Left colon (tissue), 2 donors: ENCODE data around the gene RNF32. TPM values are rescaled to one million over a fixed set of nuclear protein-coding genes. Genes with fewer than 3 reads are reported as not detected.
A peak's percentile ranks its signal among the peaks of the same experiment; 100 is the strongest.
"Not testable (repeated sequence)": the region's sequence is repeated elsewhere in the genome, so short reads cannot be mapped to it uniquely, and the experiment has no call there.

Experiments
- ATAC-seq: fragments of 200-7000 bp; cut with Tn5 transposase; one replicate; pipeline ENCODE4 v1.9.1; 2020; ENCODE audit warnings: mild to moderate bottlenecking, moderate library complexity
- DNase-seq, 2 donors: peaks; one replicate each; pipeline ENCODE4 v3.0.0-alpha.2; 2020
- intact Hi-C, 2 donors: fragments of 100-400 bp; cut with DNase I in 1 of 2; cut with micrococcal nuclease in 1 of 2; formaldehyde crosslinking; loops; one replicate each; pipeline versions ENCODE4 v1.11.2 to v1.14.0; 2022; cut with DNase I, micrococcal nuclease
- total RNA-seq, 2 donors: library from RNA; stranded (reverse); fragmentation: NEBNext Ultra II Directional; extraction: Animal tissue kit (Norgen Biotek cat#: 25700); gene quantifications; one replicate each; pipeline ENCODE4 v1.2.1, GENCODE V29; 2021
- donor health status: DM: no; HTN: no; CAD: no.
- donor health status: DM: yes; HTN: yes; CAD: no.

Gene RNF32
- total RNA-seq, 2 donors from 2014 or later: 2.8 to 3.6 TPM

- DNase-seq, intact Hi-C loops, ATAC-seq: not testable (repeated sequence)
Observed at GRCh38 chr7:156701787-156702186, 61.2 kb downstream of the RNF32 start.

- ATAC-seq: no peak
- no peak for DNase-seq
- intact Hi-C loops: no loop called here
Observed at GRCh38 chr7:156702399-156702798, 61.8 kb downstream of the RNF32 start.

- DNase-seq (no peak), ATAC-seq (no peak)
- intact Hi-C loops: no loop called here
Observed at GRCh38 chr7:156703209-156703608, 62.6 kb downstream of the RNF32 start.

GRCh38 chr7:156703773-156704482, 63.4 kb downstream of the RNF32 start:
- intact Hi-C loops: no loop called here
- DNase-seq: no peak
- ATAC-seq: no peak

GRCh38 chr7:156722043-156722826, 81.7 kb downstream of the RNF32 start:
- intact Hi-C loops: no loop called here
- DNase-seq (no peak), ATAC-seq (no peak)

GRCh38 chr7:156725073-156725472, 84.5 kb downstream of the RNF32 start:
- peak; percentile 67 for ATAC-seq

GRCh38 chr7:156725936-156726335, 85.4 kb downstream of the RNF32 start:
- no peak for ATAC-seq
- intact Hi-C loops: no loop called here
- no peak for DNase-seq

More at GRCh38 chr7:156725073-156725472, 84.5 kb downstream of the RNF32 start:
- DNase-seq: no peak
- intact Hi-C loops: no loop called here
